Measurements from ENCODE around the gene TMEM271.

Gene TMEM271

DNA sequence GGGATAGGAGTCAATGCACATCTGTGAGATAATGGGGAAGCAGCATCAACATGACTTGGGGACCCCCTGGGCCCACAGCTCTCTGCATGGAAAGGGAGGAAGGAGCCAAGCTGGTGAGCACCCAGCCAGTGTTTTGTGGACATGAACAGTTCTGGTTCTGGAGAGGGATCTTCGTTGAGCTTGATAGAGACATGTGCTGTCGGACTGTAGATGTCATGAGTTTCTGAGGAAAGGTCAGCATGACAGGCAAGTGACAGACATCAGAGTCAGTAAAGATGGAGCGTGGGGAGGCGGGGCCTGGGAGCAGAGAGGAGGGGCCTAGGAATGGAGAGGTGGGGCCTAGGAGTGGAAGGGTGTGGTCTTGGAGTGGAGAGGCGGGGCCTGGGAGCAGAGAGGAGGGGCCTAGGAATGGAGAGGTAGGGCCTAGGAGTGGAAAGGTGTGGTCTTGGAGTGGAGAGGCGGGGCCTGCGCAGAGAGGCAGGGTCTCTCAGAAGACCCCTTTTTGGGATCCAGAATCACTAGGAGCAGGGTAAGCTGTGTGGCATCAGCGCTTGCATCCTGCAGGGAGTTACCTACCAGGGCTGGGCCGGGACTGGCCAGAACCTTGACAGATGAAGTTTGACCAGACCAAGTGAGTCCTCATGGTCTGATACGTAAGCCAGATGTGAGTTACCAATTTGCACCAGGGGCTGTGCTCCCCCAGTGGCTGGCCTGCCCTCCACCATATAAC is 43.3 kb downstream of the TMEM271 start:
- peak in 1 of 2 donors; percentile 8 for DNase-seq

GRCh38 chr4:531721-532565 is 44.2 kb downstream of the TMEM271 start:
- no peak for DNase-seq

- DNase-seq, result no peak
Measured at GRCh38 chr4:531076-531475, 45.0 kb downstream of the TMEM271 start.

DNA sequence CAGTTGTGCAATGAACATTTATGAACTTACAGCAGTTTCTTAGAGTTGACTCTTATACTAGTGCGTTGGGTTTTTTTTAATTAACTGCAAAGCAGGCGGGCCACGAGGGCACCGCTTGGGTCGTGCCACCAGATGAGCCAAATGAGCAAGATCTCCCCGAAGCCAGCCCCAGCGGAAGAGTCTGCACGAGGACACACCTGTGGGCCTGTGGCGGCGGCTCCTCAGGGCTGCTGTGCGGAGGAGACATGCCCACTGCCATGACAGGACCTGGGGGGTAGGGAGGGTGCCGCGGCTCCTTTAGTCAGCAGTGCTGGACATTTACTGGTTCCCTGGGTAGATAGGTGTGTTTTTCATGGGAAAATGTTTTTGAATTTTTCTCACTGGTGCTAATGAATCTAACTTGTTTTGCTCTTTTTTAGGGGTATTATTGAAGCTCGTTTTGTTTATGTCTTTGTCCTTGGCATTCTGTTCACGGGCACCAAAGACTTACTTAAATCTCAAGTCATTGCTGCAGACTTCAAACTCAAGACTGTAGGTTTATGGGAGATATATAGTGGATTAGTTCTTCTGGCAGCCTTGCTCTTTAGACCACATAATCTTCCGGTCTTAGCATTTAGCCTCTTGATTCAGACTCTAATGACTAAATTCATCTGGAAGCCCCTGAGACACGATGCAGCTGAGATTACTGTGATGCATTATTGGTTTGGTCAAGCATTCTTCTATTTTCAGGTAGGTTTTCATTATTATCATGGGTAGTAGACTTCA is 45.9 kb downstream of the TMEM271 start:
- no peak for DNase-seq

DNA sequence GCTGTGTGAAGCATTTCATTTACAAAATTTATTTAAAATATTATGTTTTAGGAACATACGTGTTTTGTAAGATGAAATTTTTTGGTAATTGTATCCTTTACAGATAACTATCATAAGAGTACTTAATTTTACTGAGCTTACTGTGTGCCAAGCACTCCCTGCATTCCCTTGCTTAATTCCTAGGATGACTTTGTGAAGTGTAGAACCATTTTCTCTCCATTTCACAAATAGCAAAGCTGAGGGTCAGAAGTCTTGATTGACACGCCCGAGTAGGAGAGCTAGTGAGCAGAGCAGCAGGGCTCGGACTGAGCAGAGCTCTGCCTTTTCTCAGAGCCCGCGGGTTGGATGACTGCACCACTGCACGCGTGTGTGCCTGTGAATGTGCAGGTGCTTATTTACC is 46.5 kb downstream of the TMEM271 start:
- DNase-seq, result no peak

- DNase-seq, result no peak
Measured at GRCh38 chr4:528835-529234, 47.3 kb downstream of the TMEM271 start.

DNA sequence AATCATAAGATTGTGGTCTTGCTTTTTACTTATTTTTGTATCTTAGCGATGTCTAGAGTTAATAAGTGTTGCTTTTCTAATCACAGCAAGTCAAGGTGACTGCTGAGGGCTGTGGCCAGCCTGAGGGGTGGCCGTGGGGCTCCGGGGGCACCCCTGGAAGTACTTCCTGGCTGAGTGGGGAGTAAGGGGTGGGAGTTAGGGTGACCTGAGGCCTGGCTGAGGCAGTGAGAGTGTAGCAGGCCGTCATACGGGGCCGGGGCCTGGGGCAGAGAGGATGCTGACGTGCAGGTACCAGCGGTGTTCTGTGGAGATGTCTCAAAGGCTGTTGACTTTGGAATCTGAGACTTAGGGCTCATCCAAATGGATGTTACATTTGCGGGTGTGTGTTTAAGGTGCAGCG is 47.8 kb downstream of the TMEM271 start:
- DNase-seq, result no peak

- DNase-seq, result no peak
Measured at GRCh38 chr4:526971-527460, 49.1 kb downstream of the TMEM271 start.

GRCh38 chr4:526189-526909 is 49.7 kb downstream of the TMEM271 start:
- no peak for DNase-seq

DNA sequence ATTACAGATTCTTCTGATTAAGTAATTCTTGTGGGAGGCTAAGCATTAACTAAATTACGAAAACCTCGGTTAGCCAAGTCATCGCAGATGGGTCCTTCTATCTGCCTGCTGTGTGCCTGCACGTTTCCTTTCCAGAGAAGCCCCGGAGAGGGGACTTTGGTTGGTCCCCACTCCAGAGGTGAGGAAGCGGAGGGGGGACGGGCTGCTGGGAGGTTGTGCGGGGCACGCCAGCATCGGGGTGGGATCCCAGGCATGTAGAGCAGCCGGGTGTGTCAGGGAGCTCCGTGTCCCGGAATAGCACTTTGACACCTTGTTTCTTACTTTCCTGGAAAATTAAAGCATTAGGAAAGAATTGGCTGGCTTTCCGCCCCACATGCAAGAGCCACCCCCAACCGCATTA is 50.4 kb downstream of the TMEM271 start:
- DNase-seq, result no peak

GRCh38 chr4:524196-524595 is 51.9 kb downstream of the TMEM271 start:
- no peak for DNase-seq

Measured in stimulated activated CD4-positive, alpha-beta T cell treated with anti-CD3 and anti-CD28 coated beads, Interleukin-2, amount 100 ng/mL, for 24 hours (primary cell).